Hematopoietic multipotent progenitor cell treated with erythropoietin and hydrocortisone succinate and interleukin-3 and kit ligand, for 6 days (in vitro differentiated cells): ENCODE measurements around the gene SLC25A51.

ENCODE experiments used
- DNase-seq: peaks from one replicate; pipeline ENCODE4 v3.0.0-alpha.2; 2015

SLC25A51 gene, protein sequence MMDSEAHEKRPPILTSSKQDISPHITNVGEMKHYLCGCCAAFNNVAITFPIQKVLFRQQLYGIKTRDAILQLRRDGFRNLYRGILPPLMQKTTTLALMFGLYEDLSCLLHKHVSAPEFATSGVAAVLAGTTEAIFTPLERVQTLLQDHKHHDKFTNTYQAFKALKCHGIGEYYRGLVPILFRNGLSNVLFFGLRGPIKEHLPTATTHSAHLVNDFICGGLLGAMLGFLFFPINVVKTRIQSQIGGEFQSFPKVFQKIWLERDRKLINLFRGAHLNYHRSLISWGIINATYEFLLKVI

DNA sequence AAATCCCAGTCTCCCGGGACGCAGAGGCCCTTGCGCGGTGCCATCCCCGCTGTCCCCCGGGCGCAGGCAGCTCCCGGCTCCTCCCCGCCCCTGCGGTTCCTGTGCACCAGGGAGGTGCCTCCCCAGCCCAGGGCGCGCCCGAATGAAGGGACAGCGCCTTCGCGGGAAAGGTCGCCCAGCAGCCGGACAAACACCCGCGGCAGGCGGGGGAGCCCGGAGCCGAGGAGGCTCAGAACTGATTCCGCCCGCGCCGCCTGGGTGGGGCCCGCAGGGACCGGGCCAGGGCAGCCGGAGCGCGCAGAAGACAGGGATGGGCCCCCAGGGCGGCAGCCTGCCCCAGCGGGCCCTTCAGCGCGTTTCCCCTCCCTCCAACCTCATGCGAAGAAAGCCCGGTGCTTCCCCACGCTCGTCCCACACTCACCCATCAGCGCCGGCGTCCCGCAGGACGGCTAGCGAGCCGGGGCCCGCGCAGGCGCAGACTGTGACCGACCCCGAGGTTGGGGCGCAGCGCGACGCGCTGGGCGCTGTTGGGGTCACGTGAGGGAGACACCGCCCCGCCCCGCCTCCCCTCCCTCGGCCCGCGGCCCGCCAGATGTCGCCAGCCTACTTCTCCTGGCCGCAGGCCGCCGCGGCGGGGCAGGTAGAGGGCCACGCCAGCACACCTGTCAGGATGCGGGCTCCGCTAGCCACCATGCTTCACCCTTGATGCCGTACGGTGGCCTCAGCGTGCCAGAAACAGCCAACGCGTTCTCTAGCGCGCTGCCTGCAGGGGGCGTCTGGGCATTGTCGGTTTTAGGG lies at the start of gene SLC25A51:
SLC25A51 (minus strand) TSS at position 481 of the 798 bp plus-strand sequence. CDS start 15,577 bp downstream, outside the sequence.
- peak; percentile 92 for DNase-seq

DNA sequence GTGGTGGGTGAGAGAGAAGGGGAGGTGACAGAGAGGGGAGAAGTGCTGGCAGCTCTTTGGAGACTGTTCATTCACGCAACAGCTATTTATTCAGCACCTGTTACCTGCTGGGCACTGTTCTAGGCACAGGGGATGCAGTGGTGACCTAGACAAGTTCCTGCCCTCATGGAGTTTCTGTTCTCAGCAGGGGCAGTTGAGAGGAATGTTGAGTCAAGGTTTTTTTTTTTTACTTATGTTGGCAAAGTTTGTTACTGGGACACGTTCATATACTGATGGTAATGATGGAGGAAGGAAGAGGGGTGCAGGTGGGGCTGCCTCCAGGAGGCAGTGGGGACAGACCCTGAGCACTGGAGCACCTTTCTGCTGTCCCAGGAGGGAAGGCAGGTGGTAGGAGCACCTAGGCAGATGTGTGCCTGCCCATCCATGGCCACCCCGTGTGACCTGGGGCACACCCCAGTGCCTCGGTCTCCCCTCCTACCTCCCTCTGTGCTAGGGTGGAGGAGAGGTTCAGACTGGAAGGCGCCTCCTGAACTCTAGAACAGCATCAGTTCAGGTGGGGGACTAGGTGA lies 49.4 kb upstream of the SLC25A51 start:
- DNase-seq, result no peak

DNA sequence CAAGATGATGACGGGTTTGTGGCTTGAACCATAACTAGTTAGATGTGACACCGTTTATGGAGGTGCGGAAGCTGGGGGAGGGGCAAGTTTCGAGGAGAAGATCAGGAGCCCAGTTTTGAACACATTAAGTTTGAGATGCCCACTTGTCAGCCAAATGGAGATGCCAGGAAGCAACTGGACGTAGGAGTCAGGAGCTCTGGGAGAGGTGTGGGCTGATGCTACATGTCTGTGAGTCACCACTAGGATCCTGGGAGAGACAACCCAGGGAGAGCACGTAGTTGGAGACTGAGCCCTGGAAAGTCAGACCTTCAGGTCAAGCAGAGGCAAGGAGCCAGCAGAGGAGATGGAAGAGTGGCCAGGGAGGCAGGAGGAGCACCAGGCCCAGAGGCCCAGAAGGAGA lies 48.8 kb upstream of the SLC25A51 start:
- DNase-seq, result no peak

DNA sequence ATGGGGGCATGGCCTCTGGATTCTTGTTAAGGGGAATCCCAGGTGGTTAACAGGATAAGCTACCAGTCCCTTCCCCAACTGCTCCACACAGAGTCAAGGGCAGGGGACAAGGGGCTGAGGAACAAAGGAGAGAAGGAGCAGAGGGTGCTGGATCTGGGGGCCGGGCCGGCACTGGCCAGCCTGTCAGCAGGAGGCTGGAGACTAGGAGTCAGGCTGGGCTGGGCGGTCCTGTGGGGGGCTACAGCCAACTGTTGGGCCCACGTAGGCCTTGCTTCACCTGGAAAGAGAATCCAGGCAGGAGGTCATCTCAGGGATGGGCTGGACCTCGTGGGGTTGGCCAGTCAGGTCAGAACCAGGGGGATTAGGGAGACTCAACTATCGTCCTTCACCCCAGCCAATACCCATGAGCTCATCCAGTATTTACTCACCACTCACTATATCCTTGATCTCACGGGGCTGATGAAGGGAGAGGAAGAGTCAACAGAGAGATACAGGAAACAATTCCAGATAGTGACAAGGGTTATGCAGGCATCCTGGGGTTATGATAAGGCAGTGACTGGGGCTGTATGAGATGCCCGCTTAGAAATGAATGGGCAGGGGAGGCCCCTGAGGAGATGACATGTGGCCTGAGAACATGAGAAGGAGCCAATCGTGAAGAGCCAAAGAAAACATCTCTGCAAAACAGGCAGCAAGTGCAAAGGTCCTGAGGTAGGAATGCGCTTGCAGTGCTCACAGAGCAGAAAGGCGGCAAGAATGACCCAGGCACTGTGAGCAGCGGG lies 47.9 kb upstream of the SLC25A51 start:
- no peak for DNase-seq

DNA sequence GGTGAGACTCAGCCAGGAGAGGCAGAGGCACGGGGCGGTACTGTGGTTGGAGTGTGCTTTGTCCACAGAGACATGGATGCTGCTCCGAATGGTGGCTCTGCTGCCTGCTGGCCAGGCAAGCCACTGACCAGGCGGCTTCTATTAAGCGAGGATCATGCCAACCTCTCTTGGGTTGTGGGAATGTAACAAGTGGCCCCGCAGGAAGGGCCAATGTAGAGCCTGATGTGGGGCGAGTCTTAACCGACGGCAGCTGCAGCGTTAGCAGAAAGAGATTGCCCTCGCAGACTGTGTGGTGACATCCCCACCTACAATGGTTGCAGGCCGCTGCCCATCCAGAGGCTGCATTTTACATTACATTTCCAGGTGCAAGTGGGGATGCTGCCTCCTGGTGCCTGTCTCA lies 46.6 kb upstream of the SLC25A51 start:
- DNase-seq, result no peak

DNA sequence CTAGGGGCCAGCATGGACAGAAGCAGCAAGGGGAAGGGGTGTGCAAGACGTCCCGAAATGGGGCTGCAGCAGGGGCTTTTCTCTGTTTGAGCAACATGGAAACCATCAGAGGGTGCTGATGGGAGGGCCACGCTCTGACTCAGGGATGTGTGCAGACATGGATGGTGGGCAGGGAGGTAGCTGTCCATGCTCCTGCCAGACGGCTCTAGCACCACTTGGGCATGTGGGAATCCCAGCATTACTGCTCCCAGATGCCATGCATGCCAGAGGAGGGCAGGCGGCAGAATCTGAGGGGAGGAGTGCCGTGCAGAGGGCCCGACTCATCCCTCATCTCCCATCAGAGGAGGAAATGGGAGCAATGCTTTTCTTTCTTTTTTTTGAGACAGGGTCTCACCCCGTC lies 45.6 kb upstream of the SLC25A51 start:
- no peak for DNase-seq

DNA sequence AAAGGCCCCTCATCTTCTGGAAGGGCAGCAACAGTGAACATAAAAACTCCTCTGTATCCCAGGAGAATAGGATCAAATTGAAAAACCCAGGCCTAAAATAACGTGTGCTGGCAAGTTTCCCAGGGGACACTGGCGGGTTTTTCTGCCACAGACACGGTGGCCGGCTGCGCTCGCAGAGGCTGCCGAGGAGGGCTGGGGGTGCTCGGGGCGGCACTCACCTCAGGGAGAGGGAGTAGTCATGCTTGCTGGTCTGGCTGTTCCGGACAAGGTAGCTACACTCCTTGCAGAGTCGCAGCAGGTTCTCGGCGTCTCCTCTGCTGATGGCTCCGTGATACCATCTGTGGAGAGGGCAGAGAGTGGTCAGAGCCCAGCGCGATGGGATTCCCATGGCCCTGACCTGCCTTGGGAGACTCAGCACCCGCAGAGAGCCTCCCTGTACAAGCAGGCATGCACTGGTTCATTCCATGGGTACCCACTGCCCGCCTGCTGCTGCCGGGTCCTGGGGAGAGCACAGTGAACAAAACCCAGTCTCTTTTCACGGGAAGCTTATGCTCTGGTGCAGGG lies 44.6 kb upstream of the SLC25A51 start:
- DNase-seq, result no peak

DNA sequence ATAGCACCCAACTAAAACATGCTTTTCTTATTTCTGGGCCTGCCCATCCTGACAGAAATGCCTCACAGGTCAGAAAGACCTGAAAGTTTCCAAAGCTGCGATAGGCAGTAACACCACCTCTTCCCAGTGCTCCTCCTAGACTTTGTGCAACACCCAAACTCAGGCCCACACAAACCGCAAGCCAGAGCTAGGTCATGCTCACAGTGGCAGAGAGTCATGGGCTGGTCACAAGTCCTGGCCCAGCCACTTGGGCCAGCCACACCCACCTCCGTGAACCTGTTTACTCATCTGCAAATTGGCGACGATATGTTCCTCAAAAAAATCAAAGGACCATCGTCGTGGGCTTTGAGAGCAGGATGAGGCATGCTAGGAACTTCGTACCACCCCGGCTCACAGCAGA lies 44.0 kb upstream of the SLC25A51 start:
- DNase-seq, result no peak

DNA sequence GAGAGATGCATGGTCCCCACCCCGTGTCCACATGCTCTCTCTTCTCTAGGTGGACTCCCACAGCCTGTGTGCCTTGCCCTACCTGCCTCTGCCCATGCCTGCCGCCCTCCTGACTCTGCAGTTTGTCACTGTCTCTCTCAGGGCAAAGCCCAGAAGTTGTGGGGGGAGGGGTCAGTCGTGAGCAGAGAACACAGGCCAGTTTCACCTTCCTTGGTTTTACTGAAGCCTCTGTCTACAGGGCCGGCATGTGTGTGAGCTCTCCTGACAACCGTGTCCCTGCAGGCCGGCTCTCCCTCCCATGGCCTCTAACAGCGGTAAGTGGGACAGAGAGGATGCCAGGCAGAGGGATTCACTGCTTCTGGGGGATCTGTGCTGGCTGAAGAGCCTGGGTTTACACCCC lies 43.5 kb upstream of the SLC25A51 start:
- DNase-seq, result no peak

DNA sequence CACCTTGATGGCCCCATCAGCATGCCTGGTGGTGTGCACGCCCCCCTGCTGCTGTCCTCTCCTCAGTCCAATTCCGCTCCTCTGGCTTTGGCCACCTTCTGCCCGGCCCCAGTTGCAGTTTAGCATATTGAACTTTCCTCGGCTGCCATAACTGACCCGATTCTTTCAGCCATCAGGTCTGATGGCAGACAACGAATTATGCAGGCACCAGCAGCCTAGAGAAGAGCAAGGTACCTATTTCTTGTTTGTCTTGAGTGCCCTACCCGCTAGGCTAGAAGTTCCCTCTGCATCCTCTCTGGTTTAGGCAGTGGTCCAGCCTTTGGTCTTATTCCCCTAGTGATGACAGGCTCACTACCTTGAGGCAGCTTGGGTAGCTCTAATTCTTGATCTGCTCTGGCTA lies 43.0 kb upstream of the SLC25A51 start:
- no peak for DNase-seq

DNA sequence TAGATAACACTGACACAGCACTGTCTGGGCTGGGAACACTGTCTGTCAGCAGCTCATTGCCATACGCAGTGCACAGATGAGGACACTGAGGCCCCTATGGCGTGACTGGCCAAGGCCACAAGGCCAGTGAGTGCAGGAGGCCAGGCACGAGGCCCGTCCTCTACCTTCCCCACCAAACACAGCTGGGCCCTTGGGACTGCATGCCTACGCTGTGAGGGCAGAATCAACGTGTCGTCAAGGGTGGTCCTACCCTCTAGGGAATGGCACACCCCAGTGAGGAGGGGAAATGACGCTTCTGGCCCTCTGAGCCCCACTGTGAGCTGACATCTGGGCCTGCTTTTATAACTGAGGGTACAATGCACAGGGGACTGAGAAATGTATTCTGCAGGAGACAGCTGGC lies 42.1 kb upstream of the SLC25A51 start:
- DNase-seq, result no peak

DNA sequence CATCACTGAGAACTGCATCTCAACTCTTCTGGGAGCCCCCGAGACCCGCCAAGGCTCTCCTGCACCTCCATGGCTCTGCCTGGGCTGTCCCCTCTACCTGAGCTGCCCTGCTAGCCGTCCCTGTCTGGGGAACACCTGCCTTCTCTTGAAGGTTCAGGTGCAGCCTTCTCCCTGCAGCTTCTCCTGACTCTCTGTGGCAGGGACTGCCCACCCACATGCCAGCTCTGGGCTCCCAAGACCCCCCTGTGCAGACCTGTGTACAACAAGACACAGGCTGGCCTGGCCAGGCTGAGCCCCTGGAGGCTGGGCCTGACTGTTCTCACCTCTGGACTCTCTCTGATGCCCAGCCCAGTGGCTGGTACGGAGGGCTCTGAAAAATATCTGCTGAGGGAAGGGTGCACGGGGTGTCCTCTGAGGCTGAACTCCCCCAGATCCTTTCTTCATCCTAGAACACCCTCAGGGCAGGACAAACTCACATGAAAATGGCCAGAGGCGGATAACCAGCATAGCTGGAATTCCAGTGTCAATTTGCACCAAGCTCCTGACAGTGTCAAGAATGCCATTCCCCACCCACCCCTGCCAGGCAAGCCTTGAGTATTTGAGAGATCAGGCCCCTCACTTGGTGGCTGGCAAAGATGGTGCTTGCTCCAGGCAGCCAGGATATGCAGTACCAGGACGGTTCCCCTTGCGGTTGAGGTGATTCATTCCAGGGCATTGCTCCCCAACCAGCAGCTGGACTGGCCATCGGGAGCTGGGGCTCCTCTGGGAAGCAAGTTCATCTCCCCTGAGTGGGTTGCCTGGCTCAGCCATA lies 40.9 kb upstream of the SLC25A51 start:
- DNase-seq, result no peak

DNA sequence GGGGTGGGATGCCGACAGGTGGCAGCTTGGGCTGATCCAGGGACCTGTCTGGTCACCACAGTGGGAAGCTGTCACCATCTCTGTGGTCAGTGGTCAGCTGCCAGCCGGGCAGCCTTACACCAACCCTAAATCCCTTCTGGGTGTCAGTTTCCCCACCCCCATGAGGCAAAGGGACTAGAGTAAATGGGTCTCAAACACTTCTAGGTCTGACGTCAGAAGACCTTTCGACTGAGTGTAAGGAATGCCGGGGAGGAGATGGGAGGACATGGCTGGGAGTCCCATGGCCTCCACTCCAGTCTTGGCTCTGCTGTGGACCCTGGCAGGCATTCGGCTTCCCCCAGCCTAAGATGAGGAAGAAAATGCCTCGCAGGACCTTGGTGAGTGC lies 40.3 kb upstream of the SLC25A51 start:
- no peak for DNase-seq

DNA sequence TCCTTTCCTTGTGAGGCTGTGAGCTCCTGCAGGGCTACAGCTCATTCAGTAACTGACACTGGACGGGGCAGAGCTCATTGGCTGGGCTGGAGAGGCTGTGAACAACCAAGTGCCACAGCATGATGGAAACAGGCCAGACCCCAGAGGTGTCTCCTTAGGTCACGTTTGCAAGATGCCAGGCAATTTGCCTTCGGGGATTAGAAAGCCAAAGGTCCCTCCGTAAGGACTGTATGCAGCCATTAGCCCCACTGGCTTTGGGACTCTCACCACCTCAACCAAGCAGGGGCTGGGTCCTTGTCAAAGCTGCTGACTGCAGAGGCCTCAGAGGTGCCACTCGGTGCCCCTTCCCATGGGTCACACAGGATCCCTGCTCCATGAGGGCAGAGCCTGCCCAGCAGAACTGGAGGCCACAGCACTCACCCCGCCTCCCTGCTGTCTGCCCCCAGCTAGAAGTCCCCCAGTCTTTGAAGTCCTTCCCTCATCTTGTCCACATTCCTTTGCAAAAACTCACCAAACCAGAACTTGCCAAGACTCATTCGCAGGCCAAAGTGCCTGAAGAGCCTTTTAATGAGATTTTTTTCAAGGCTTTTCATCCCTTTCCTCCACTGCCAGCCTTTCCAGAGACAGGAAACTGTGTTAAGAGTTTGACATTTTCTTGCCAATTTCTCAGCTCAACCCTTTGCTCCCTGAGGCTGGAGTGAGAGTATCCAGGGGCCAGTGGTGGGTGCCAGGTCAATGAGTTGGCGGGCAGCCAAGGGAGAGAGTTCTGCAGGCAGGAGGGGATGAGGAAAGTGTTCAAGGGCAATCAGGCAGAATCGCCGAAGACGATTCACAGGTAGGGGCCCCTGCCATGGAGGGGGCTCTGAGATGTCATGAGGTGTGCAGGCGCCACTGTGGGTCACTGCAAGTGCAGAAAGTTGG lies 39.7 kb upstream of the SLC25A51 start:
- no peak for DNase-seq

DNA sequence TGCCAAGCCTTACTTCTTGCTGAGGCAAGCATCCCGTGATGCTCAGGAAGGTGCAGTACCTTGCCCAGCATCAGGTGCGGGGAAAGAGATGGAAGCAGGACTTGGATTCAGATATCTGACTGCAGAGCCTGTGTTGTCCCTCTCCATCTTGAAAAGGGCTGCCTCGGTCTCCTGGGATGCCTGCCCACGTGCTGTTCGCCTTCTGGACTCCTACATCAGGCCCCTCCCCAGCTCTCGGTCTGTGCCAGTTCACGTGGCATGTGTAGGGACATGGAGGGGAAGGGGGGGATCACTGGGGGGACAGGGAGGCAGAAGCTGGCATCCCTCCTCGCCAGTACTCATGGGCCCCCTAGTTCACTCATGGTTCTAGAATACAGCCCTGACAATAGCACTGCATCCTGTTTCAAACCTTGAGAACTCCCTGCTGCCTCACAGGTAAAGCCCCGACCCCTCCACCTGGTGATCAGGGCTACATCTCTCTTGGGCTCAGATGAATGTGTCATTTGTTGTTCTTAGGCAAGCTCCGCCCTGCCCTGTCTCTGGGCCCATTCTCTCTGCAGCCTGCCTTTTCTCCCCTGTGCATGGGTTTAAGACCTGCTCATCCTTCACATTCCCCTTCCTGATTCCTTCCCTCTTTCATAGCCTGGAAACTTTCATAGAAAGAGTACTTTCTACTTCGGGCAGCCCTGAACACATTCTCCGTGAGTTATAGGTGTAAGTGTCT lies 38.9 kb upstream of the SLC25A51 start:
- no peak for DNase-seq

DNA sequence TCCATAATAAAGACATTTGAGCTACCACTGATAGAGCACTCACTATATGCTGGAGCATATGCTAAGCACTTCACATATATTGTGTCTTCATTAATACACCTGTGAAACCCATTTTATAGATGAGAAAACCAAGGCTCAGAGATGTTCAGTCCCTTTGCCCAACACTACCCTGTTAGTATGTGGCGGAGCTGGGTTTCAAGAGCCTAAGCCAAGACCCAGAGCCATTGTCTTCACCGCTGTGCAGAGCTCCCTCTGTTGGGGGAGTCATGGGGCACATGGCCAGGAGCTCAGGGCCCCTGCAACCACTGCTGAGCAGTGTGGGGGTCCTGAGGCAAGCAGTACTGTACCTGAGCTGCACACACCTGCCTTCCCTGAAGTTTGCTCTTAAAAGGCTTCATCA lies 37.3 kb upstream of the SLC25A51 start:
- no peak for DNase-seq

DNA sequence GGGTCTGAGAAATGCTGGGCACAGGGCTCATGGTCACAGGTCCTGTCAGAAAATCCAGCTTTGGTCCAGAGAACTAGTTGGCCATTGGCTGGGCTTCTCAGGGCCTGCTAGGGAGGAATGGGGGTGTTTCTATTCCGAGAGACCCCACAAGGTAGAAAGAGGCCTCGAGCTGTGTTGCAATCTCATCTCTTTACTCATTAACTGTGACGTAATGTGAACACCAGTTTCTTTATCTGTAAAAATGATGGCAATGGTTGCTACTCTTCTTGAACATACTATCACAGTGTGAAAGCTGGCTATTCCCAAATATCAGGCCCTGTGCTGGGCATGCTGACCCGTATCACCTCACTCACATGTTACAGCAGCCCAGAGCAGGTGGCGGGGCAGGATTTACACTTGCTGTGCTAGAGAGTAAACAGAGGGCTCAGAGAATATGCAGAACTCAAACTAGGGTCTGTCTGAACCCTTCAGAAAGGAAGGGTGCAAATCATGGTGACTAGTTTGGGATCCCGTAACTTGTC lies 35.7 kb upstream of the SLC25A51 start:
- no peak for DNase-seq

DNA sequence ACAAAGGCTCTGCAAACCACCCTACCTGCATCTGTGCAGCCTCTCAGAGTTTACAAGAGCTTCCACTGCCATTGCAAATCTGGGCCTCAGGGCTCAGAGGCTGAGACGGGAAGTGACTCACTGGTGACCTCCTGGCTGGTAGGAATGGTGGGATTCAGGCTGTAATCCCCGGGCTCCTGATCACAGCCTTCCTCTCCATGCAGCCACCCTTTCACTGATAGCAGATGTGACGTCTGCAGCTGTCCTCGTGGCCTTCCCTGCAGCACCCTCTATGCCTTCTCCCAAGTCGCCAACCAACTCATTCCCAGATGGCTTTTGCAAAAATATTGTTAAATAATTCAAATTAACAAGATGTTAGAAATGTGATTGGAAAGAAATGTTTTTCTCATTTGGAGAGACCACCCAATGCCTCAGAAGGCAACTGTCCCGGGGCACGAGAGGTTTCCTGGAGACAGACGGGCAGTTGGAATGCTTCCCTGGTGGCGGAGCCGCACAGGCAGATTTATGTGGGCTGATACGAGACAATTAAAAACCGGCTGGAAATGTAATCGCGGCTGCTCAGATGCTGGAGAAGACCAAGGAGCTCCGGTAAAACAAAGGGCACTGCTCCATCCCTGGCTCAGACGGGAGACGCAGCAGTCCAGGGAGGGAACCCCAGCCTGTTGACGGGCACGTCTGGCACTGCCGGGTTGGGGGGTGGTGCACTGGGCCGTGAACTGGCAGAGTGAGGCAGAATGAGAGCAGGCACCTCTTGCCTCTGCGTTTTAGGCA lies 34.4 kb upstream of the SLC25A51 start:
- DNase-seq, result no peak

DNA sequence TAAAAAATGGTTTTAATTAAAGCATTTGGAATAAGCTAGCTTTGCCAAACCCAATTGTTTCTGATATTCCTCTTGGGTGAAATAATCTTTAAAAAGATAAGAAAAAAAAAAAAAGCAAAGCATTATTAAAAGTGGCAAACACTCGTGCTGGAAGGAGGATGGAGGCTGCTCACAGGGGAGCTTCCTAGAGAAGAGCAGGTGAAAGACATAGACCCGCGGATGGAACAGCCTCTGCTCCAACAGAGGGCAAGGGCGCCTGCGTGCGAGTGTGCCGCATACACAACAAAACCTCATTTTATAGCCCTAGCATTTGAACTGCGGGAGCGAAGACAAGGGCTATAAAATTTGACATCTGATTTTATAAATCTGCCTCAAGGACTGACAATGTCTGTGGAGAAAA lies 33.4 kb upstream of the SLC25A51 start:
- no peak for DNase-seq
